HG02623 (cell line): ENCODE measurements around the gene SHCBP1L.

Experiments used
- ATAC-seq: cut with Tn5 transposase; IDR thresholded peaks from one replicate; pipeline ENCODE4 v1.9.1; 2021; ENCODE audit warnings: moderate library complexity; ENCODE audit not compliant: unreplicated experiment

The SHCBP1L gene

GRCh38 chr1:182897696-182898095 lies 55.3 kb downstream of the SHCBP1L start:
- ATAC-seq: no peak

GRCh38 chr1:182890927-182891610 lies 61.9 kb downstream of the SHCBP1L start:
- ATAC-seq: no peak

GRCh38 chr1:182889997-182890396 lies 63.0 kb downstream of the SHCBP1L start:
- ATAC-seq: no peak

- ATAC-seq: no peak
These were observed 64.0 kb downstream of the SHCBP1L start for GRCh38 chr1:182888736-182889531.

- no peak for ATAC-seq
These were observed 66.0 kb downstream of the SHCBP1L start for GRCh38 chr1:182886985-182887384.

GRCh38 chr1:182885591-182885990 lies 67.4 kb downstream of the SHCBP1L start:
- no peak for ATAC-seq

- ATAC-seq: no peak
These were observed 68.1 kb downstream of the SHCBP1L start for GRCh38 chr1:182884872-182885271.

GRCh38 chr1:182877842-182878241 lies 75.1 kb downstream of the SHCBP1L start:
- ATAC-seq: no peak

GRCh38 chr1:182877331-182877730 lies 75.6 kb downstream of the SHCBP1L start:
- ATAC-seq: no peak

- ATAC-seq: no peak
These were observed 77.1 kb downstream of the SHCBP1L start for GRCh38 chr1:182875889-182876288.

- ATAC-seq: no peak
These were observed 80.1 kb downstream of the SHCBP1L start for GRCh38 chr1:182872881-182873280.

GRCh38 chr1:182869241-182869666 lies 83.7 kb downstream of the SHCBP1L start:
- no peak for ATAC-seq

- ATAC-seq: no peak
These were observed 85.1 kb downstream of the SHCBP1L start for GRCh38 chr1:182867861-182868260.

GRCh38 chr1:182863940-182864339 lies 89.0 kb downstream of the SHCBP1L start:
- ATAC-seq: no peak

GRCh38 chr1:182862827-182863226 lies 90.1 kb downstream of the SHCBP1L start:
- no peak for ATAC-seq

- no peak for ATAC-seq
These were observed 91.0 kb downstream of the SHCBP1L start for GRCh38 chr1:182861994-182862393.

- no peak for ATAC-seq
These were observed 92.3 kb downstream of the SHCBP1L start for GRCh38 chr1:182860658-182861057.

GRCh38 chr1:182857212-182857611 lies 95.8 kb downstream of the SHCBP1L start:
- no peak for ATAC-seq

GRCh38 chr1:182855911-182856310 lies 97.1 kb downstream of the SHCBP1L start:
- ATAC-seq: no peak

GRCh38 chr1:182851825-182852224 lies 101.1 kb downstream of the SHCBP1L start:
- ATAC-seq: no peak

GRCh38 chr1:182850319-182850718 lies 102.6 kb downstream of the SHCBP1L start:
- no peak for ATAC-seq
